GM12873 (cell line): ENCODE measurements around the gene ADARB2.

Experiments
- CTCF ChIP-seq: IDR thresholded peaks from 2 replicates; pipeline ENCODE4 v1.5.1; 2012; ENCODE audit warnings: low read depth, mild to moderate bottlenecking, moderate library complexity, low read length, control low read depth; ENCODE audit not compliant: insufficient read depth; ENCODE audit errors: missing control alignments

ADARB2 gene

DNA sequence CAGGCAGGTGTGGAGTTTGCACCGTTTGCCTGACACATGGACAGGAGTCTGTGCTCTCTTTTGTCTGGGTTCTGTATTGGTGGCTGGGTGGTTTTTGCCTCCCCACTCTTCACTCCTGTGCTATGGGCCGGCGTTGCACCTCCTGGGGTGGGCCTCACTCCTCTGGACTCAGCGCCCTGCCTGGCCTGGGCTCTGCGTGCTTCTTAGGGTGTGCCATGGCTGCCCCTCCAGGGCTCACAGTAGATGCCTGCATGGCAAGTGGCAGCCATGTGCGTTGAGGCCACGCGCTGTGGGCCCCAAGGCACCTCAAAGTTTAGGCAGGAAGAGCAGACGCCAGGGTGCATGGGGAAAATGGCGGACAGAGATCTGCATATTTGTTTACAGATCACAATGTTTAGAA is 319.8 kb downstream of the ADARB2 start:
- no peak for TF ChIP-seq CTCF

- TF ChIP-seq CTCF: no peak
These were observed 320.8 kb downstream of the ADARB2 start for GRCh38 chr10:1416456-1417037.

DNA sequence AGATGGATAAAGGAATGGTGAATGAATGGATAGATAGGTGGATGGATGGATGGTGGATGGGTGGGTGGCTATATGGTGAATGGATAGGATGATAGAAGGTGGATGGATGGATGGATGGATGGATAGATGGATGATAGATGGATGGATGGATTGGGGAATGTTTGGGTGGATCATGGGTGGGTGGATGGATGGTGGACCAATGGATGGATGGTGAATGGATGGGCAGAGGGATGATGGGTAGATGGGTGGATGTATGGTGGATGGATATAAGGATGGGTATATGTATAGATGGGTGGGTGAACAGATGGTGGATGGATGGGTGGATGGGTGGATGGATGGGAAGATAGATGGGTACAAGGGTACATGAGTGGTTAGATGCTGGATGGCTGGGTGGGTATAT is 322.4 kb downstream of the ADARB2 start:
- TF ChIP-seq CTCF: no peak

DNA sequence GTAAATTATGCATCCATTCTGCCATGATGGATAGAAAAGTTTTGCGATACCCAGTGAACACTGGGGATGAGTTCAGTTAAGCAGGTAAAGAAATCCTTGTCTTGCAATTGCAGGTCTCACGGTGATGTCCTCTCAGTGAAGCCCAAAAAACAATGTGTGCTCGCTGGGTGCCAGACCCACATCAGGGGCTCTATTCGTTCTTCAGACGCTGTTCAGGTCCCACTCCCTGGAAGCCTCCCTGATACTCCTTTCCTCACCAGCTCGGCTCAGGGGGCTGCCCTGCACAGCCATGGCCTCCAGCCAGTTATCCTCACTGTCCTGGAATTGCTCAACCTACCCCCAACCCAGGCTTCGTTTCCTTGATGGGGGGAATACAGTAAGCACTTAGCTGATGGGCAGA is 323.5 kb downstream of the ADARB2 start:
- no peak for TF ChIP-seq CTCF

GRCh38 chr10:1413256-1413655 is 324.1 kb downstream of the ADARB2 start:
- no peak for TF ChIP-seq CTCF

DNA sequence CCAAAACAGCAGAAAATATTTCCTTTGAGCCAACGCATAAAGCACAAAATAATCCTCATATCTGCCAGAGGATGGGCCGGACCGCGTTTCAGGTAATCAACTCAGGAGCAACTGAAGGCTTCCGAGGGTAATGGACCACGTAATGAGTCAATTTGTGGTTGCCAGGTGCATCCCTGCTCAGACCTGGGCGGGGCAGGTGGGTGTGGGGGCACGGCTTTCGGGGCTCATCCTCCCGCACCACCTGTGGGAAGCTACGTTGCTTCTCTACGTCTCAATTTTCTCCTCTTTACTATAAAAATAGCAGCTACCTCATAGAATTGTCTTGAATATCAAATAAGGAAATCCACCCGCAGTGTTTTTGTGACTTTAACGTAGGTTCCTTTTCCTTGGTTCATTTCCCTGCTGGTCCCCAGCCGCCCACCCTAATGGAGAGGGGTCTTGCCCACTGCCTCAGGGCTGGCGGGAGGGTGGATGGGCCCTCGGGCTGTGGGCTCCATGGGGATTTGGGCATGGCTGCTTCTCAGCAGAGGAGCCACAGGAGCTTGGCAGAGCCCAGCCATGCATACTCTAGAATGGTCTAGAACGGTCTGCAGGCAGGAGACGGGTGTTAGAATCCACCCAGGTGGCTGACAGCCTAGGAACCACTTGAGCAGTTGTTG is 324.7 kb downstream of the ADARB2 start:
- no peak for TF ChIP-seq CTCF

GRCh38 chr10:1411956-1412355 is 325.4 kb downstream of the ADARB2 start:
- TF ChIP-seq CTCF: no peak
